DMS53 (cell line): ENCODE data around the gene NEDD8.
"Not testable (repeated sequence)": the region's sequence is repeated elsewhere in the genome, so short reads cannot be mapped to it uniquely, and the experiment has no call there.

Experiments
- DNase-seq: peaks from one replicate; lab custom pipeline; 2025; lab: John Stamatoyannopoulos, UW

The NEDD8 gene

DNA sequence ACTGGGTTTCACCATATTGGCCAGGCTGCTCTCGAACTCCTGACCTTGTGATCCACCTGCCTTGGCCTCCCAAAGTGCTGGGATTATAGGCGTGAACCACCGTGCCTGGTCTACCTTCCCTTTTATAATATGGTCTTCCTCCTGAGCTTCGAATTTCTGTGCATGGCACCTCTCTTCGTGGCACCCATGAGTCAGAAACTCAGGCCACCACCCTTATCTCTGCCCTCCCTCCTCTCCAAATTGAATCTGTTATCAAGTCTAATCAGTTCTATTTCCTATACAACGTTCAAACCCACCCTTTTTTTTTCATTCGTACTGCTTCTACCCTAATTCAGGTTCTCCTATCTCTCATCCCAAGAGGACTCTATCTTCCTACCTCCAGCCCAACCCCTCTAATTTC lies 15.3 kb upstream of the NEDD8 start:
- DNase-seq: no peak

DNA sequence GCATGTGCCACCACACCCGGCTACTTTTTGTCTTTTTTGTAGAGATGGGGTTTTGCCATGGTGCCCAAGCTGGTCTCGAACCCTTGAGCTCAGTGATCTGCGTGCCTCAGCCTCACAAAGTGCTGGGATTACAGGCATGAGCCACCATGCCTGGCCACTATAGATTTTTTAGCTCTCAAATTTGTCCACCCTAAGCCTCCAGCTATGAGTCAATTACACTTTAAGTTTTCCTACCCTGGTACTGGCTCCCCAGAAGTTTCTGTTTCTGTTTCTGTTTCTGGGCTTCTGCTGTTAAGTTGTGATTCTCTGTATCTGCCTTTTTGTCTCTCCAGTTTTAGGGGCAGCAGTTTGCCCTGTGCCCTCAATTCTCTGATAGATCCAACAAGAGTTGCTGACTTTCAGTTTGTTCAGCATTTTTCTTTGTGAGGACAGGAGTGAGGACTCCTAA lies 14.6 kb upstream of the NEDD8 start:
- no peak for DNase-seq

DNA sequence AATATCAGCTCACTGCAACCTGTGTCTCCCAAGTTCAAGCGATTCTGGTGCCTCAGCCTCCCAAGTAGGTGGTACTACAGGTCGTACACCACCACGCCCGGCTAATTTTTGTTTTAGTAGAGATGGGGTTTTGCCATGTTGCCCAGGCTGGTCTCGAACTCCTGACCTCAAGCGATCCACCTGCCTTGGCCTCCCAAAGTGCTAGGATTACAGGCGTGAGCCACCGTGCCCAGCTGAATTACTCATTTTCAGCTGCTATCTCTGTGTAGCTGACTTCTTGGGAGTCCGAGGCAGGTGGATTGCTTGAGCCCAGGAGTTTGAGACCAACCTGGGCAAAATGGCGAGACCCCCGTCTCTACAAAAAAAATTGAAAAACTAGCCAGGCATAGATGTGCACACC lies 13.2 kb upstream of the NEDD8 start:
- not testable (repeated sequence) for DNase-seq

DNA sequence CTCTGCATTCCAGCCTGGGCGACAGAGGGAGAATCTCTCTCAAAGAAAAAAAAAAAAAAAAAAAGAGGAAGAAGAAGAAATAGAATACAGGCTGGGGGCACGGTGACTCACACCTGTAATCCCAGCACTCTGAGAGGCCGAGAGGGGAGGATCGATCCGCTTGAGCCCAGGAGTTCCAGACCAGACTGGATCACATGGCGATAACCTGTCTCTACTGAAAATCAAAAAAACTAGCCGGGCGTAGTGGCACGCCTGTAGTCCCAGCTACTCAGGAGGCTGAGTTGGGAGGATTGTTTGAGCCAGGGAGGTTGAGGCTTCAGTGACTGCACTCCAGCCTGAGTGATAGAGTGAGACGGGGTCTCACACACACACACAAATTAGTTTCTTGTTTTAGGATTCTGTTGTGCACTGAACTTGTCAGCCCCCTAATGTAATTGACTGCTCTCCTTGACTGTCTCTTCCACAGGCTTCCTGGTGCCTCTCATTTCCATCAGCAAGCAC lies 11.2 kb upstream of the NEDD8 start:
- DNase-seq: peak; percentile 72

DNA sequence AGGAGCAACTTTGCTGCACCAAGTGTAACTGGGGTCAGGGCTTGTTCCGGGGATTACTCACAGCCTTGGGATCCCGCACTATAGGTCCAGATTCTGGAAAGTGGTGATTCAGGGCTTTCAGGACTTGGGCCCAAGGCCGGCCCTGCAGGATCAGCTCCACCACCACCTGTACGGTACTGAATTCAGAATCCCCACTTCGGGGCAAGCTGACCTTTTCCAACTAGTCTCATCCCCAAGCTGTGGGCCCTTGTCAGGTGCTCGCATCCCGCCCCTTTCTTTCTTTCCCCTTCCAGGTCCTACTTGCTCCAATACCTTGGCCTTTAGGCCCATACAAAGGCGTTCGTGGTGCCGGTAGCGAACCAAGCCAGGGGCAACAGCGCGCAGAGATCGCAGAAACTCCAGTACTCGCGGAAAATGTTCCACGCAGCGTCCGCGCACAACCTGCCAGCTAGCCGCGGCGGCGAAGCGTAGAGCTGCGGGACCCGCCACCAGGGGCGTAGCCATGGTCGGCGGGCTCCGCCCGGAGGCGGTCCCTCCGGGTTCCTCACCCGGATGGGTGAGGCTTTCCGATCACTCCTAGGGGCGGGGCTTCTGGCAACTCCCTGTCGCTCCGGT lies 9.8 kb upstream of the NEDD8 start:
- peak; percentile 95 for DNase-seq

DNA sequence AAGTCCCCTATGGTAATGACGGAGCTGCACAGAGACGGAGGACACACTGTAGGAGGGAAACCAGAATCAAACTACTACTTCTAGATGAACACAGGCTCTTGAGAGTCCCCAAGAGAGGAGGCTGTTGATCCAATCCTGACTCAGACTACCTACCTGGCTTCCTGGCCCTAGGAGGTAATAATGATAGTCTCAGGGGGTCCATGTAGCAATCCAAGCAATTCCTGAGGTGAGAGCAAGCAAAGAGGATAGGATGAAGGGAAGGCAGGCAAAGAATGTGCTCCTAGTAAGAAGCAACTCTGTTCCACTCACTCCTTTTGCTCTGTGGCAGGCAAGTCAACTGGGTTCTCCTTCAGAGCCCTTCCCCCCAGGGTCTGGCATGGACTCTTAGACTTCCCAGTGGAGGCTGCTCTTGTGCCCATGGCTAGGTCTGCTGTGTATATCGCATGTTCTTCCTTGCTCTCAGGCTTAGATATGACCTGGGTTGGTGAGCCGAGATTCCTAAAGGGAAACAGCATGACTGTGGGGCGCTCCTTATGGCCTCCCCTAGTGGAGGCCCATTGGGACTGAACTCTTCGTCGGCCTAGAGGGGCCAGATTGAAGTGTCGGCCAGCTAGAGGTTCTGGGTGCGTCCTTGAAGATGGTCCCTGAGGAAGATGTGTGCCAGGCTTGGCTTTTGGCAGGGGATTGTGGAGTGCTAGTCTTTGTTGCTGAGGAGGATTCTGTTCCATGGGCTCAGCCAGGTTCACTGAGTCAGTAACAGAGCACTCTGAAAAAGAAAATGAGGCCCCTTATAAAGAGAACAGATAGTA lies 8.1 kb upstream of the NEDD8 start:
- no peak for DNase-seq

DNA sequence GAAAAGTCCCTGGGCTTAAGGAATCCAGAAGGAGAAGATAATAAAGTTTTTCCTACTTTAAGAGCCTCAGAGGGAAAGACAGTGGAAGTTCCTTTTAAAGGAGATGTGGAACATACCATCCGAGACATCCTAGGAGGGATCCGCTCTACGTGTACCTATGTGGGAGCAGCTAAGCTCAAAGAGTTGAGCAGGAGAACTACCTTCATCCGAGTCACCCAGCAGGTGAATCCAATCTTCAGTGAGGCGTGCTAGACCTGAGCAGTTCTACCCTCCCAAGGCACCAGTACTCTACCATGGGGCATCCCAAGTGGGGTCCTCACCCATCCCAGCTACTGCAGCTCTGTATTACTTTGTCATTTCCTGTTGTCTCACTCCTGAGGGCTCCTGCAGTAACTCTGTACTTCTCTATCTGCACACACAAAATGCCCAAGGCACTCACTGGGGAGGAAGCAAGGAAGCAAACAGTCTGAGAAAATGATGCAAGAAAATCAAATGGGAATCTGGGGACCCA lies 6.4 kb upstream of the NEDD8 start:
- DNase-seq: no peak

DNA sequence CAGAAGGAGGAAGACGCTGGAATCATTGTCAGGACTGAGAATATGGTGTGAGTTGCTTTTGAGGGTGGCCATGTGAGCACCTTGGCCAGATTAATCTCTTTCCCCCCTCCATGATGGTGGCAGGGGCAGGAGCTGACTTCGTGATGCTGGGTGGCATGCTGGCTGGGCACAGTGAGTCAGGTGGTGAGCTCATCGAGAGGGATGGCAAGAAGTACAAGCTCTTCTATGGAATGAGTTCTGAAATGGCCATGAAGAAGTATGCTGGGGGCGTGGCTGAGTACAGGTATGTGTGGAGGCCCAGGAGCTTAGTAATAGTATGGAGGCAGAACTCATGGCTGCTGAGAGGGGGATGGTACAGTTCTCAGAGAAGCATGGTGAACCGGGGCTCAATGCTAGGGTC lies 6.0 kb upstream of the NEDD8 start:
- no peak for DNase-seq

DNA sequence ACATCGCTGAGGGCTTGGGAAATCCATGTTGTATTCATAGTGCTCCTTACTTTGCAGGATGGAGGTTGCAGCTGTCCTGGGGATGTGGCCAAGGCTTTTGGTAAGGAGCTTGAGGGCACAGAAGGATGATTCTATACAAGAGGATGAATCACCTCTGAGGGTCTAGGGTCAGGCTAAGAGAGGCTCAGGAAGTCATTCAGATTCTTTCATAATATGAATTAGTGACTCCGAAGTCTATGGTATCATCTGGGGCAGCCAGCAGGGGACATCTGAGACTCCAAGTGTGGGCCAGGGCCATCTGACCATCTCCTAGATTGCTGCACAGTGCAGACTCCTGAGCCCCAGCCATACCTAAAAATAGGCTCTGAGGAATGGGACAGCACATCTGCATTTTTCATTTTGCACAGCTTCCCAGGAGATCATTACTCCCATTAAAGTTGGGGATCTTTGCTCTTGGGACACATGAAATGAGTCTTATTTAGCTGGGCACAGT lies 5.3 kb upstream of the NEDD8 start:
- no peak for DNase-seq

DNA sequence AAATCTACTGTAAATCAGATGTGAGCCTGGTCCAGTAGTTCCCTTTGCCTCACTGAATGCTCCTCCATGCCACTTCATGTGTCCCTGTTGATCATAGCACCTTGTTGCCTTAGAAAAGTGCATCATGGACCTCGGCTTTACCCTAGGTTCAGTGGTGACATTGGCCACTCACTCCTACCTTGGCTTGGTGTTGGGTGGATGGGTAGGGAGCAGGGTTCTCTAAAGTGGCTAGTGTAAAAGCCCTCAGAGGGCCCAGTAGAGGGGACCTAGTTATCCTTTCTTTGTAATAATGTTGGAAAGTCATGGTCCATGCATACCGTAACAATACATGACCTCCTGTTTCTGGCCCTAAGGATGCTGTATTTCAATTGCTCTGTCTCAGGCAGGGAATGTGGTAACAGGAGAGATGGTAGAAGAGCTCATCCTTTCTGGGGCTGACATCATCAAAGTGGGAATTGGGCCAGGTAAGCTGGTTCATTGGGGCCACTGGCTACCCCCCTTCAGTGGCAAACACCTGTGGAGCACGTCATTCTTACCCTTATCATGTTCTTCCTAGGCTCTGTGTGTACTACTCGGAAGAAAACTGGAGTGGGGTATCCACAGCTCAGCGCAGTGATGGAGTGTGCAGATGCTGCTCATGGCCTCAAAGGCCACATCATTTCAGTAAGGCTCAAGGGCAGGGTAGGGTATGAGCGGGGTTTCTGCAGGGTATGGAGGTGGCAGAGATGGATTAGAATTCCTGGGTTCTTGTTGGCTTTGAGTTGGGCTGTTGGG lies 4.7 kb upstream of the NEDD8 start:
- DNase-seq: no peak

DNA sequence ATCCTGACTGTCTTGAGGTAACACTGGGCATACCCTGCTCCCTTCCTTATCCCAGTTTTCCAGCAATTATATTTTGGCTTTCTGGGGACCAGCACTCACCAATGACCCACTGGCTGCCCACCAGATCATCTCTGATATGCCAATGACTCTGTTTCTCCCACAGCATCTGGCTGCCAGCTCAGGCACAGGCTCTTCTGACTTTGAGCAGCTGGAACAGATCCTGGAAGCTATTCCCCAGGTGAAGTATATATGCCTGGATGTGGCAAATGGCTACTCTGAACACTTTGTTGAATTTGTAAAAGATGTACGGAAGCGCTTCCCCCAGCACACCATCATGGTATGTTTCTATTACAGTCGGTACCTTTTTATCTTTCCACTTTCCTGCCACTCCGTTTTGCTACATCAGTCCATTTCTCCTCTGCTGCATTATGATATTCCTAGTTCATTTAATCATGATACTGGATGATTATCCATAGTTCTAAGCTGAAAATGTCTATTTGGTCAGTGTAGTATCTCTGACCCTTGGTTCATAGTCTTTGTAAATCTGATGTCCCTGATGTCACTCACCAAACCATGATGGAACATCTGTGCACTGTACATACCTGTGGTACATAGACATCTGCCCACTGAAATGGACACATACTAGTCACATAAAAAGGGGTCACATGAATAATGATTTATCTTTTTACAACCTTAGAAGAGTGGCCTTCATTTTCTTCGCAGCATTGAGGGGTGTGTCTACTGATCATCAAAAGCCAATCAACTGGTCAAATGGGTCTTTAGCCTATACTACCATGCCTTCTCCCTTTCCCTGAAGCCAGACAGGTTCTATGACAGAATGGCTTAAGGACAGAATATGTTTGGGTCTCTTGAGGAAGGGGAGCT lies 3.9 kb upstream of the NEDD8 start:
- DNase-seq: no peak

DNA sequence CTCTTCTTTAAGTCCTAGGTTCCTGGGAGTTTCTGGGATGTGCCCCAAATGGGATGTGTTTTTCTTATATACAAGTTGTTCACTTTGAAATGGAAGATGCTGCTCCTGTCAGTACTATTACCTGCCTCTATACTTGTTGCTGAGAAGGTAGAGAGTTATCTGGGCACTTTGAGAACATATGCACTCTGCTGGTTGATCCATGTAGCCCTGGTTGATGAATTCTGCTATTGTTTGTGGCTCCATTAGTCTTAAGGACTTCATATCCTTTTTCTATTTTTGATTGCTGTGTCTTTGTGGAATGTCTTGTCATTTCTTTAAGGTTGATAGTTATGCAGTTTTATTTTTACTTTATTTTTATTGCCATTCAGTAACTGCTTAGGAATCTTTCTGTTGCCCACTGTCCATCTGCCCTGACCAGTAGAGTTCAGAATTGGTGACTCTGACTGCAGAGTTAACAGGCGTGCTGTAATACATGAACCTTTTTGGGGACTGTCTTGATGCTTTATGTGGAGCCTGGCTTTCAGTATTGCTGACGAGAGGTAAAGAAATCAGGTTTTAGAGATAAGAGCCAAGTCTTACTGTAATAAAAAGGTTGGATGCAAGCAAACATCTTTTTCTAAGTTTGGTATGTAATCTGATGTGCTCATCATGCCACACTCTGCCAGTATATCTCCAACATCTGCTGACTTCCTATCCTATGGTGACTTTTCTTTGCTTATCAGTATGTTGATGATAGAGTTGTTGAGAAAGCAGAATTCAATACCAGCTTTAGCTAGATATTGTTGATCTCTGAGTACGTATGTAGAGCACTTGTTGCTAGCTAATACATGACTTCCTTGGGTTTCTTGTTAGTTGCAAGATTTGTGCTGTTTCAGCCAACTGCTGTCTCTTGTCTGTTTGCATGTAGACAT lies 2.2 kb upstream of the NEDD8 start:
- no peak for DNase-seq

DNA sequence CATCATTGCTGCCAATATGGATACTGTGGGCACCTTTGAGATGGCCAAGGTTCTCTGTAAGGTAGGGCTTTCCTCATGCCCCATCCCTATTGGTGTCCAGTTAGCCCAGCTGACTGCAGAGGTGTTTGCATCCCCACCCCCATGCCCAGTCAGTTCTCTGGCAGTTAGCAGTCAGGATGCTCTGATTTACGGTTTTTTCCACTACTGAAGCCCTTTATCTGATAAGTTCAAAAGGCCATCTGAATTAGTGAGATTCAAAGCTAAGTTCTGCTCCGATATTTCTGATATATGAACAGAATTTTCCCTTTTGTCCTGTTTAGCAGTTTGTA lies 1.3 kb upstream of the NEDD8 start:
- peak; percentile 29 for DNase-seq

DNA sequence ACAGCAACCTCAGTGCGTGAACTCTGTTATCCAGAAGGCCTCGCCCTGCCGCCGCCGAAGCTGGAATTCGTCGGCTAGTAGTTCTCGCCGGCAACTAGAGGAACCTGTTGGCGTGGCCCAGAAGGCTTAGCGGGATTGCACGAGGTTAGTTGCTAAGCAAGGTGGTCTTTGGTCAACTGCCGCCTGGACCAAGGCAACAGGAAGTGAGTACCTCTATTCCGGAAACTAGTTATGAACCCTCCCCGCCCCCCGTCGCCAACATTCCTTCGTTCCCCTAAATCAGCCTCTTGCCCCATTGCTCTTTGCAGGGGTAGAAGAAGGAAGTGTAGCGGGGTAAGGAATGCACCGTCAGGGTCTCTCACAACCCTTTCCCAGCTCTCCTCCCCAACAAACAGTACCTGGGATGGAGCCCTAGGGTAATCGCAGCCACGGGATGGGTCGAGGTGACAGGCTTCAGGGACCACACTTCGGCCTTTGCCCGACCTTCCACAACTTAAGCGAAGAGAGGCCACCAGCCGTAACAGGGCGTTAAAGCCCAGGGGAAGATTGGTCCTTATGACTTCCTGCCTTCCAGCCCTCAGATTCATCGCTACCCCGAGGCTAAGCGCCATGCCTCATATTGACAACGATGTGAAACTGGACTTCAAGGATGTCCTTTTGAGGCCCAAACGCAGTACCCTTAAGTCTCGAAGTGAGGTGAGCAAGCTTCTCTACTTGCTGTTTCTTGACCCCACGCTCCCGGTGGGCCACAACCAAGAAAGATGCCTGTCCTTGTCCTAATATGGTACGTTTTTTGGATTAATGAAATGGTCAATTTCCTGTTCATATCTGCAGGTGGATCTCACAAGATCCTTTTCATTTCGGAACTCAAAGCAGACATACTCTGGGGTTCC lies 724 bp upstream of the NEDD8 start, which contains the start of gene GMPR2:
TSS of gene GMPR2 (plus strand) at position 285 of the 893 bp plus-strand sequence. CDS start at position 610, 325 bp downstream.
- no peak for DNase-seq

DNA sequence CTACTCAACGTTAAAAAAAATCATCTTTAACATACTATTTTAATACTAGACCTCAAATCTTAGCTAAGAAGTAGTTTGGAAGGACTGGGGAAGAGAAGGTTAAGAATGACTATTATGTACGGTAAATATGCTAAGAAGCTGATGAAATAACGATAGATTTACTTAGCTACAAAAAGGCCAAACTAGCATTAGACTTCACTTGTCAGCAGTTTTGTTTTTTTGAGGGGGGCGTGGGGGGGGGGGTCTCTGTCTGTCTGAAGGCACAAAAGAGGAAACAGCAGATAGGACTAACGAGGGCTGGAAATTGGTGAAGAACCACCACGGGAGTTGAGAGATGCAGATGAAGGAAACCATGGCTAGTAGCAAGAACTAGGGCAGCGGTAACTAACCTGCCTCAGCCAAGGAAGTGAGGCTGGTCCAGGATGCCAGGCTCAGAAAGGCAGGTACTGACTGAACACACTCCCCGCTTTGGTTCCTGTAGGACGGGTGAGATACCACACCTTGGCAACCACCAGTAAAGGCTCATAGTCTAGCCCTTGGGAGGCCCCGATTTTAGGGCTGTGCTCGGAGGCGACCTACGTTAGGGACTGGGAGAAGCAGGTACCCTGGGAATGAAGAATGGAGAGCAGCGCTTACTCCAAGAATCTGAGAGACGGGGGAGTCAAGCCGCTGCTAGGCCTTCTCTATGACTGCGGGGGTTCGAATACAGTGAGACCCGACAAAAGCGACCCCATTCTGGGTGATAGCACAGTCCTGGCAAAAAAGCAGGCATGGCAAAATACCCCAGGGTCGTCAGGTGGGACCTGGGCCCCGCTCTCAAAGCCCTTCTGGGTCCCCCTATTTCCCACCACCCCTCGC lies 675 bp downstream of the NEDD8 start:
- peak; percentile 41 for DNase-seq

DNA sequence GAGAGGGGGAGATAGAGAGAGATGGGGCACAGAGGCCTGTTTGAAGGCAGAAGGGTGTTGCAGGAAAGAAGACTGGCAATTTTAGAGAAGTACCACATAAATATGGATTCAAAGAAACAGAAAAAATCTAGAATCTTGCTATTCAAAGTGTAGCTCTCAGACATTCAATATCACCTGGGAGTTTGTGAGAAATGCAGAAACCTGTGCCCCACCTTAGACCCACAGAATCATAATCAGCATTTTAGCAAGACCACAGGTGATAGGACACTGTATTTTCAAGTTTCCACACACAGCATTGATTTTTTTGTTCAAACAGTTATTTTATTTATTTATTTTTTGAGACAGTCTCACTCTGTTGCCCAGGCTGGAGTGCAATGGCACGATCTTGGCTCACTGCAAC lies 3.3 kb downstream of the NEDD8 start:
- no peak for DNase-seq

DNA sequence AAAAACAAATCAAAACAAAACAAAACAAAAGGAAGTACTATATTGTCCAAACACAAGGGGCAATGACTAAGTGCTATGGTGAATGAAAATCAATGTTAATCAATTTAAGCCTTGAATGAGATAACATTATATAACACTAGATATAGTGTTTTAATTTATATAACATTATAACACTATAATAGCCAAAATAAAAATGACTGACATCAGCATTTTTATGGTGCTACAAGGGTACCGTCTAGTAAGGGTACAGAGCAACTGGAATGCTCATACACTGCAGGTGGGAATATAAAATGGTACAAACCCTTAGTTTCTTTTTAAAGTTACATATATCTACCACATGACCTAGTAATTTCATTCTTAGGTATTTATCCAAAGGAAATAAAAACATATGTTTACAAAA lies 5.7 kb downstream of the NEDD8 start:
- DNase-seq: no peak

DNA sequence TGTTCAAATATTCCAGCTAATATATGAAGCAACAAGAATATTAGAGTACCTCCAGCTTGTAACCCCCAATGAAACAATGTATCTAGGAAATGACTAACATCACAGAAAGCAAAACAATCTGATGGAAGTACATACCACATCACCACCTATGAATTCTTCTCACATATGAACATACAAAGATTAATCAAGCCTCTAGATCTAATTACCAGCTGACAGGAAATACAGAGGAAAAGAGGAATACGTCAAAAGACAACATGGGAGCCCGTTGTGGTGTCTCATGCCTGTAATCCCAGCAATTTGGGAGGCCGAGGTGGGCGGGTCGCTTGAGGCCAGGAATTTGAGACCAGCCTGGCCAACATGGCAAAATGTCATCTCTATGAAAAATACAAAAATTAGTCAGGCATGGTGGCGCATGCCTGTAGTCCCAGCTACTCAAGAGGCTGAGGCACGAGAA lies 7.5 kb downstream of the NEDD8 start:
- no peak for DNase-seq
